Fibroblast of lung (primary cell): Measurements from ENCODE around the gene VARS2. TPM values are rescaled to one million over a fixed set of nuclear protein-coding genes. Genes with fewer than 3 reads are reported as not detected.

ENCODE experiments used
- DNase-seq, 2 donors: peaks; one replicate each; pipeline versions ENCODE4 v3.0.0 to v3.0.0-alpha.2; 2010; ENCODE audit warnings: low read depth in 2 of 2
- H2AFZ ChIP-seq: 2 replicates; pipeline ENCODE4 v1.5.1; 2012; ENCODE audit warnings: low read length, control low read depth, inconsistent platforms
- H3K27ac ChIP-seq: 2 replicates; pipeline ENCODE4 v1.5.1; 2011; ENCODE audit warnings: low read length, control low read depth; ENCODE audit not compliant: insufficient read depth
- H3K27me3 ChIP-seq: 2 replicates; pipeline ENCODE4 v1.5.1; 2011; ENCODE audit warnings: mild to moderate bottlenecking, low read length; ENCODE audit not compliant: control insufficient read depth, insufficient read depth
- H3K36me3 ChIP-seq: 2 replicates; pipeline ENCODE4 v1.5.1; 2011; ENCODE audit warnings: low read length; ENCODE audit not compliant: control insufficient read depth, insufficient read depth
- H3K4me1 ChIP-seq: 2 replicates; pipeline ENCODE4 v1.5.1; 2011; ENCODE audit warnings: low read length; ENCODE audit not compliant: control insufficient read depth, insufficient read depth; ENCODE audit errors: extremely low read depth
- H3K4me2 ChIP-seq: 2 replicates; pipeline ENCODE4 v1.5.1; 2011; ENCODE audit warnings: low read length, control low read depth; ENCODE audit not compliant: insufficient read depth; ENCODE audit errors: extremely low read depth
- H3K4me3 ChIP-seq, 4 experiments: fragments of 200-600 bp in 1 of 4; sonication (generic) in 1 of 4; replicated peaks in 1 of 4; 2 replicates each; pipeline ENCODE4 v1.5.1; 2011 to 2016; ENCODE audit warnings: low read length in 4 of 4, low read depth in 3 of 4, mild to moderate bottlenecking in 3 of 4, control low read depth in 2 of 4, inconsistent platforms in 1 of 4, mixed read lengths in 1 of 4; ENCODE audit not compliant: insufficient read depth in 1 of 4; ENCODE audit errors: control extremely low read depth in 1 of 4
- H3K79me2 ChIP-seq: 2 replicates; pipeline ENCODE4 v1.5.1; 2012; ENCODE audit warnings: mild to moderate bottlenecking, low read length, inconsistent platforms; ENCODE audit not compliant: control insufficient read depth, insufficient read depth
- H3K9ac ChIP-seq: 2 replicates; pipeline ENCODE4 v1.5.1; 2011; ENCODE audit warnings: mild to moderate bottlenecking, low read length, control low read depth; ENCODE audit not compliant: insufficient read depth
- H3K9me3 ChIP-seq: 2 replicates; pipeline ENCODE4 v1.5.1; 2012; ENCODE audit warnings: low read depth, low read length; ENCODE audit not compliant: control insufficient read depth, insufficient read depth
- H4K20me1 ChIP-seq: 2 replicates; pipeline ENCODE4 v1.5.1; 2011; ENCODE audit warnings: low read length; ENCODE audit not compliant: control insufficient read depth, insufficient read depth; ENCODE audit errors: extremely low read depth
- EZH2 ChIP-seq: IDR thresholded peaks from 2 replicates; pipeline ENCODE4 v1.5.1; 2012; ENCODE audit warnings: low read length, control low read depth, mild to moderate bottlenecking; ENCODE audit errors: missing control alignments
- polyA plus RNA-seq, 2 donors: library from polyadenylated mRNA; depleted of rRNA in 1 of 2; stranded (reverse) in 1 of 2; unstranded in 1 of 2; fragments of >200 nt; gene quantifications; 2 replicates each; pipeline ENCODE4 v1.2.1, GENCODE V29; 2011 to 2012; ENCODE audit warnings: missing spikeins in 1 of 2
- total RNA-seq: library from RNA; depleted of rRNA; stranded (reverse); fragments of >200 nt; gene quantifications from 2 replicates; pipeline ENCODE4 v1.2.1, GENCODE V29; 2014
- TF ChIP-seq, protein P1 (sequence below), 2 donors: IDR thresholded peaks in 1 of 2; conservative IDR thresholded peaks in 1 of 2; 1 replicate in 1 of 2; 2 replicates in 1 of 2; pipeline ENCODE4 v1.5.1; 2011 to 2012; ENCODE audit warnings: low read length in 2 of 2, control low read depth in 1 of 2, inconsistent platforms in 1 of 2, low read depth in 1 of 2, mild to moderate bottlenecking in 1 of 2

Gene VARS2
- total and polyA plus RNA-seq, 2 donors (not counting 1 experiment from before 2014, with no cell fraction given), result 6.8 to 20.5 TPM

DNA sequence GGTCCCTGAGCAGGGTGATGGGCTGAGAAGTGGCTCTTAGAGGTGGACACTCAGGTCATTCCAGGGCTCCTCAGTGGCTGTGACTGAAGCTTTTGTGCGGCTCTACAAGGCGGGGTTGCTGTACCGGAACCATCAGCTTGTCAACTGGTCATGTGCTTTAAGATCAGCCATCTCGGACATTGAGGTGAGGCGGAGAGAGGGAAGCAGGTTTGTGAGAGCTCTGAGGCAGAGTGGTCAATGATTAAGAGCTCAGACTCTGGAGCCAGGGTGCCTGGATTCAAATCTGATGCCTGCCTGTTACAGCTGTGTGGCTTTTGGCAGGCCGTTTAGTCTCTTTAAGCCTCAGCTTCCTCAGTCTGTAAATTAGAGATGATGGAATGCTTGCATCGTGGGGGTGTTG is 3.0 kb downstream of the VARS2 start:
- H3K36me3 ChIP-seq, result peaks cover 4% of the 10 kb centered on the region
- H4K20me1 ChIP-seq, result no peaks in the 10 kb centered on the region
- H3K4me3 ChIP-seq, result no peak overlapping the region
- H3K4me2 ChIP-seq, result no peak overlapping the region
- H3K9ac ChIP-seq, result no peak overlapping the region
- no peaks in the 10 kb centered on the region for H3K27me3 ChIP-seq
- no peak for DNase-seq
- peaks cover 8% of the 10 kb centered on the region for H3K4me1 ChIP-seq
- no peaks in the 10 kb centered on the region for H3K9me3 ChIP-seq
- no peak overlapping the region for H2AFZ ChIP-seq
- no peak overlapping the region for H3K27ac ChIP-seq
- TF ChIP-seq, protein P1, sequence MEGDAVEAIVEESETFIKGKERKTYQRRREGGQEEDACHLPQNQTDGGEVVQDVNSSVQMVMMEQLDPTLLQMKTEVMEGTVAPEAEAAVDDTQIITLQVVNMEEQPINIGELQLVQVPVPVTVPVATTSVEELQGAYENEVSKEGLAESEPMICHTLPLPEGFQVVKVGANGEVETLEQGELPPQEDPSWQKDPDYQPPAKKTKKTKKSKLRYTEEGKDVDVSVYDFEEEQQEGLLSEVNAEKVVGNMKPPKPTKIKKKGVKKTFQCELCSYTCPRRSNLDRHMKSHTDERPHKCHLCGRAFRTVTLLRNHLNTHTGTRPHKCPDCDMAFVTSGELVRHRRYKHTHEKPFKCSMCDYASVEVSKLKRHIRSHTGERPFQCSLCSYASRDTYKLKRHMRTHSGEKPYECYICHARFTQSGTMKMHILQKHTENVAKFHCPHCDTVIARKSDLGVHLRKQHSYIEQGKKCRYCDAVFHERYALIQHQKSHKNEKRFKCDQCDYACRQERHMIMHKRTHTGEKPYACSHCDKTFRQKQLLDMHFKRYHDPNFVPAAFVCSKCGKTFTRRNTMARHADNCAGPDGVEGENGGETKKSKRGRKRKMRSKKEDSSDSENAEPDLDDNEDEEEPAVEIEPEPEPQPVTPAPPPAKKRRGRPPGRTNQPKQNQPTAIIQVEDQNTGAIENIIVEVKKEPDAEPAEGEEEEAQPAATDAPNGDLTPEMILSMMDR (conservative IDR thresholded peaks at IDR 0.05 in 1 of 2, IDR thresholded peaks at IDR 0.05 in 1 of 2; ENCODE audit: low read depth in 1 of 2, low read length in 2 of 2), result no peak
- TF ChIP-seq EZH2, result no peak
- H3K79me2 ChIP-seq, result no peaks in the 10 kb centered on the region

DNA sequence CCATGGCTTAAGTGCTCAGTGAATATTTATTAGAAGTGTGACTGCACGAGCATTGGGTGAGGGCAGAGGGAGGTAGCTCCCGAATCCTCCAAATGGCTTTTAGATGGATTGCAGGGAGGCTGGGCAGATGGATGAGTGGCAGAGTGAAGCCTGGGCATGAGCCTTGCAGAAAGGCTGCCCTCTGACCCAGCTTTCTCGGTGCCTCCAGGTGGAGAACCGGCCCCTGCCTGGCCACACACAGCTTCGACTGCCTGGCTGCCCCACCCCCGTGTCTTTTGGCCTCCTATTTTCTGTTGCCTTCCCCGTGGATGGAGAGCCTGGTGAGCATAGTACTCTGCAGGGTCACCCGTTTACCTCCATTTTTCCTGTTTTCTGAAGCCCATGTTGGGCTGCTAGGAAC is 3.4 kb downstream of the VARS2 start:
- H3K27ac ChIP-seq, result no peak overlapping the region
- no peaks in the 10 kb centered on the region for H3K27me3 ChIP-seq
- H3K4me3 ChIP-seq, result no peak overlapping the region
- H3K4me2 ChIP-seq, result no peak overlapping the region
- no peaks in the 10 kb centered on the region for H4K20me1 ChIP-seq
- TF ChIP-seq EZH2, result no peak
- TF ChIP-seq, protein P1 (conservative IDR thresholded peaks at IDR 0.05 in 1 of 2, IDR thresholded peaks at IDR 0.05 in 1 of 2; ENCODE audit: low read depth in 1 of 2, low read length in 2 of 2), result no peak
- no peak overlapping the region for H2AFZ ChIP-seq
- H3K4me1 ChIP-seq, result peaks cover 8% of the 10 kb centered on the region
- H3K36me3 ChIP-seq, result peaks cover 5% of the 10 kb centered on the region
- no peak for DNase-seq
- no peaks in the 10 kb centered on the region for H3K9me3 ChIP-seq
- H3K79me2 ChIP-seq, result no peaks in the 10 kb centered on the region
- no peak overlapping the region for H3K9ac ChIP-seq

DNA sequence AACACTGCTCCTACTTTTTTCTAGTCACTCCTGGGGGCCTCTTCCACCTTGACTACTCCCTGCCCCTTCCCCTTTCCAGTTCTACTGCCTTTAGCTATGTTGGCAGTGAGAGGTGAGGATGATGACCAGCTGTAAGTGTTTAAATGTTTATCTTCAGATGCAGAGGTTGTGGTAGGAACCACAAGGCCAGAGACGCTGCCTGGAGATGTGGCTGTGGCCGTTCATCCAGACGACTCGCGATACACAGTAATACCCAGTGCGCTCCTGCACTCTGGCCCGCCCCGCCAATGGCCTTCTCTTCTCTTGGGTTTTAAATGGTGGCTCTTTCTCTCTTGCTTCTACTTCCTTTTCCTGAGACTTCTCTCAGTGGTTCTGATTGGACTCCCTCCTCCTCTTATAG is 4.6 kb downstream of the VARS2 start:
- no peak for DNase-seq
- H3K9me3 ChIP-seq, result no peaks in the 10 kb centered on the region
- TF ChIP-seq EZH2, result no peak
- TF ChIP-seq, protein P1 (conservative IDR thresholded peaks at IDR 0.05 in 1 of 2, IDR thresholded peaks at IDR 0.05 in 1 of 2; ENCODE audit: low read depth in 1 of 2, low read length in 2 of 2), result no peak
- no peak overlapping the region for H3K9ac ChIP-seq
- H3K27me3 ChIP-seq, result no peaks in the 10 kb centered on the region
- H3K4me1 ChIP-seq, result peaks cover 6% of the 10 kb centered on the region
- H3K27ac ChIP-seq, result no peak overlapping the region
- no peak overlapping the region for H3K4me3 ChIP-seq
- no peak overlapping the region for H2AFZ ChIP-seq
- no peaks in the 10 kb centered on the region for H4K20me1 ChIP-seq
- peaks cover 9% of the 10 kb centered on the region for H3K36me3 ChIP-seq
- no peak overlapping the region for H3K4me2 ChIP-seq
- H3K79me2 ChIP-seq, result no peaks in the 10 kb centered on the region
